Measurements from ENCODE around the gene RGMA. TPM values are rescaled to one million over a fixed set of nuclear protein-coding genes. Genes with fewer than 3 reads are reported as not detected.

Gene RGMA
- total RNA-seq, 2 donors from 2014 or later, result 37.7 to 67.1 TPM

DNA sequence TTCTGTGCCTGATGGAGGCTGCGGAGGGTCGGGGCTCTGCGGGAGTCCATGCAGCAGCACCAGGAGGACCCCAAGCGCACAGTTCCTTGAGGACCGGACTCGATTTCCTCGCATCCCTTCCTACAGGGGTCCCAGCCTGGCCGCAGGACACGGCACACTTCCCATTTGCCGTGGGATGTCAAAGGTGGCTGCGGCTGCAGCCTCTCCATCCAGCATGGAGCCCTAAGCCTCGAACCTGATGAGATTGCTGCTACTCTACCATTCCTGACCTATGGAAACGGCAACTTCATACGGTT, 40.6 kb downstream of the RGMA start:
- H3K4me3 Mint-ChIP-seq, result no peak overlapping the region

DNA sequence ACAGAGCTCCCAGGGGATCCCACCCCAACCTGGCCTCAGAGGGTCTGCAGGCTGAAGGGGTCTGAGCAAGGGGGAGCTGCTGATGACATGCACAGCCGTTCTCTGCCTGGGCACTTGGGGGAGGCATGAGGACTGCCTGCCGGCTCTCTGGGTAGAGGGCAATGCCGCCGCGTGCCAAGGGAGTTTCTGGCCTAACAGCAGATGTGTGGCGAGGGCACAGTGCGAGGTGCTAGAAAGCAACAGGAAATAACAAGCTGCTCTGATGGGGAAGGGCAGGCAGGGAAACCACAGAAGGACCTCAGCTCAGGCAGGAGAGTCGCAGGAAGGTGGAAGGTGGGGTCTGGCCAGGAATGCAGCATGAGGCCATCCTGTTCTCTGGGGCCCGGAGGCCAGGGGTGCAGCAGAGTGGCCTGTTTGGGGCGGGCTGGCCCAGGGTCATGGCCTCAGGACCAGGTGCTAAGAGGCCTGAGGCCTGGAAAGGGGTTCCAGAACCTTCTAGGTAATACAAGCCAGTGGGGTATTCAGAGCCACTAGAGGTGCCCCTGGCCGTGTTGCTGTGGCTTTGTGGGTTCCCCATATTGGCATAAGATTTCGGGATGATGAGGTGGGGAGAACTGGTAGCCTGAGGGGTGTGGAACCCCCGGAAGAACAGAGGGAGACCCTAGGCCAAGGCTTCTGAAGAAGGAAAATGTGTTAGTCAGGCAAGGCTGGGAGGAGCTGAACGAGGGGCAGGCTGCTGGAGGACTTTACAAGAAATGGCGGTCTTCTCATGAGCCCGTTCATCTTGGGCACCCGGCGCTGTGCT, 41.2 kb downstream of the RGMA start:
- Mint-ChIP-seq H3K4me3 (no peak overlapping the region), H3K36me3 (ENCODE audit: low read depth) (peaks cover 80% of the 10 kb centered on the region), H3K9me3 (peaks cover 10% of the 10 kb centered on the region), H3K27ac (peak overlapping the region; percentile 69), H3K27me3 (ENCODE audit: insufficient read depth) (no peaks in the 10 kb centered on the region), H3K4me1 (no peaks in the 10 kb centered on the region)
- Histone ChIP-seq H3K4me1 (ENCODE audit: control insufficient read depth, insufficient read depth, low read length) (no peaks in the 10 kb centered on the region), H3K27ac (ENCODE audit: low read depth, low read length) (no peak overlapping the region), H3K9ac (ENCODE audit: extremely low read depth, low read length, poor library complexity, severe bottlenecking) (no peak overlapping the region), H3K9me3 (ENCODE audit: control insufficient read depth, low read length) (peaks cover 13% of the 10 kb centered on the region), H3K4me3 (ENCODE audit: low read length) (no peak overlapping the region), H3K27me3 (ENCODE audit: control insufficient read depth, insufficient read depth, low read length, poor library complexity, severe bottlenecking) (no peaks in the 10 kb centered on the region), H3K36me3 (ENCODE audit: control insufficient read depth, insufficient read depth, low read length) (peaks cover 70% of the 10 kb centered on the region)
- WGBS, 2 experiments (ENCODE audit: insufficient coverage in 1 of 2, insufficient read length in 1 of 2), result 94 to 99% methylated on average over 10 to 18 of the region's 18 CpGs
- TF ChIP-seq, protein P1, sequence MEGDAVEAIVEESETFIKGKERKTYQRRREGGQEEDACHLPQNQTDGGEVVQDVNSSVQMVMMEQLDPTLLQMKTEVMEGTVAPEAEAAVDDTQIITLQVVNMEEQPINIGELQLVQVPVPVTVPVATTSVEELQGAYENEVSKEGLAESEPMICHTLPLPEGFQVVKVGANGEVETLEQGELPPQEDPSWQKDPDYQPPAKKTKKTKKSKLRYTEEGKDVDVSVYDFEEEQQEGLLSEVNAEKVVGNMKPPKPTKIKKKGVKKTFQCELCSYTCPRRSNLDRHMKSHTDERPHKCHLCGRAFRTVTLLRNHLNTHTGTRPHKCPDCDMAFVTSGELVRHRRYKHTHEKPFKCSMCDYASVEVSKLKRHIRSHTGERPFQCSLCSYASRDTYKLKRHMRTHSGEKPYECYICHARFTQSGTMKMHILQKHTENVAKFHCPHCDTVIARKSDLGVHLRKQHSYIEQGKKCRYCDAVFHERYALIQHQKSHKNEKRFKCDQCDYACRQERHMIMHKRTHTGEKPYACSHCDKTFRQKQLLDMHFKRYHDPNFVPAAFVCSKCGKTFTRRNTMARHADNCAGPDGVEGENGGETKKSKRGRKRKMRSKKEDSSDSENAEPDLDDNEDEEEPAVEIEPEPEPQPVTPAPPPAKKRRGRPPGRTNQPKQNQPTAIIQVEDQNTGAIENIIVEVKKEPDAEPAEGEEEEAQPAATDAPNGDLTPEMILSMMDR (conservative IDR thresholded peaks at IDR 0.05), result no peak
- DNase-seq, result no peak

More for the DNA sequence above, 40.6 kb downstream of the RGMA start:
- H3K36me3 Mint-ChIP-seq (ENCODE audit: low read depth), result peaks cover 80% of the 10 kb centered on the region
- Histone ChIP-seq H3K9ac (ENCODE audit: extremely low read depth, low read length, poor library complexity, severe bottlenecking) (no peak overlapping the region), H3K27ac (ENCODE audit: low read depth, low read length) (no peak overlapping the region), H3K36me3 (ENCODE audit: control insufficient read depth, insufficient read depth, low read length) (peaks cover 70% of the 10 kb centered on the region), H3K4me1 (ENCODE audit: control insufficient read depth, insufficient read depth, low read length) (no peaks in the 10 kb centered on the region), H3K9me3 (ENCODE audit: control insufficient read depth, low read length) (peaks cover 13% of the 10 kb centered on the region), H3K4me3 (ENCODE audit: low read length) (no peak overlapping the region), H3K27me3 (ENCODE audit: control insufficient read depth, insufficient read depth, low read length, poor library complexity, severe bottlenecking) (no peaks in the 10 kb centered on the region)
- no peaks in the 10 kb centered on the region for H3K4me1 Mint-ChIP-seq
- DNase-seq, result no peak
- TF ChIP-seq, protein P1 (conservative IDR thresholded peaks at IDR 0.05), result no peak
- H3K27ac Mint-ChIP-seq, result no peak overlapping the region
- H3K9me3 Mint-ChIP-seq, result peaks cover 10% of the 10 kb centered on the region
- 95 to 97% methylated on average over 10 to 14 of the region's 14 CpGs for WGBS, 2 experiments (ENCODE audit: insufficient coverage in 1 of 2, insufficient read length in 1 of 2)
- H3K27me3 Mint-ChIP-seq (ENCODE audit: insufficient read depth), result no peaks in the 10 kb centered on the region

DNA sequence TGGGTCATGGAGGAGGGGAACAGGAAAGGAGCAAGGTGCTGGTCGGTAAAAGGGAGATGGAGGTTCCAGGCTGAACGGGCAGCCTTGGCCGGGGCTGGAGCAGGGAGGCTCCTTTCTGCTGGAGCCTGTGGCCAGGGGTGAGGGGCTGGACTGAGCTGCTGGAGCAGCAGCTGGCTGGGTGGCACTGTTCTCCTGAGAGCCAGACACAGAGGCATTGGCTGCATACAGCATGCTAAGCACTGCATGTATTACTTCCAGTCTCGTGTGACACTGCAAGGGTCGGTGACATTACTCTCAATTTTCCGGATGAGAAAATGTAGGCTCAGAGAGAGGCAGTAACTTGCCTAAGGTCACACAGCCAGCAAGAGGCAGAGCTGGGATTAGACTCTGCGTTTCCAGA, 42.3 kb downstream of the RGMA start:
- Histone ChIP-seq H3K9me3 (ENCODE audit: control insufficient read depth, low read length) (peaks cover 13% of the 10 kb centered on the region), H3K27me3 (ENCODE audit: control insufficient read depth, insufficient read depth, low read length, poor library complexity, severe bottlenecking) (no peaks in the 10 kb centered on the region), H3K27ac (ENCODE audit: low read depth, low read length) (no peak overlapping the region), H3K4me1 (ENCODE audit: control insufficient read depth, insufficient read depth, low read length) (no peaks in the 10 kb centered on the region), H3K4me3 (ENCODE audit: low read length) (no peak overlapping the region), H3K36me3 (ENCODE audit: control insufficient read depth, insufficient read depth, low read length) (peaks cover 61% of the 10 kb centered on the region), H3K9ac (ENCODE audit: extremely low read depth, low read length, poor library complexity, severe bottlenecking) (no peak overlapping the region)
- no peaks in the 10 kb centered on the region for H3K27me3 Mint-ChIP-seq (ENCODE audit: insufficient read depth)
- H3K4me3 Mint-ChIP-seq, result no peak overlapping the region
- H3K9me3 Mint-ChIP-seq, result peaks cover 10% of the 10 kb centered on the region
- WGBS, 2 experiments (ENCODE audit: insufficient coverage in 1 of 2, insufficient read length in 1 of 2), result 78 to 92% methylated on average over 3 to 7 of the region's 7 CpGs
- DNase-seq, result no peak
- no peak overlapping the region for H3K27ac Mint-ChIP-seq
- H3K4me1 Mint-ChIP-seq, result no peaks in the 10 kb centered on the region
- TF ChIP-seq, protein P1 (conservative IDR thresholded peaks at IDR 0.05), result no peak
- peaks cover 75% of the 10 kb centered on the region for H3K36me3 Mint-ChIP-seq (ENCODE audit: low read depth)

Data from endodermal cell (in vitro differentiated cells).